Neutrophil (primary cell): ENCODE results near the gene SNRNP200.
"Not testable (repeated sequence)": the region's sequence is repeated elsewhere in the genome, so short reads cannot be mapped to it uniquely, and the experiment has no call there.

Experiments used
- H3K27ac ChIP-seq: fragments of 200-600 bp; sonication (generic); 2 replicates; pipeline ENCODE4 v1.5.1; 2016; ENCODE audit warnings: mild to moderate bottlenecking, moderate library complexity
- H3K27me3 ChIP-seq: fragments of 200-600 bp; sonication (generic); 2 replicates; pipeline ENCODE4 v1.6.0; 2016; ENCODE audit warnings: mild to moderate bottlenecking
- H3K36me3 ChIP-seq: fragments of 200-600 bp; sonication (generic); 2 replicates; pipeline ENCODE4 v1.5.1; 2017
- H3K4me1 ChIP-seq, 2 experiments: fragments of 200-600 bp in 1 of 2; sonication (generic) in 1 of 2; 1 replicate in 1 of 2; 2 replicates in 1 of 2; pipeline versions ENCODE4 v1.5.1 to v1.6.1; 2013 to 2016; ENCODE audit warnings: low read depth in 1 of 2, low read length in 1 of 2, mild to moderate bottlenecking in 1 of 2, moderate library complexity in 1 of 2; ENCODE audit not compliant: control insufficient read depth in 1 of 2, insufficient read depth in 1 of 2
- H3K4me3 ChIP-seq, 2 experiments: fragments of 200-600 bp in 1 of 2; sonication (generic) in 1 of 2; 1 replicate in 1 of 2; 2 replicates in 1 of 2; pipeline ENCODE4 v1.5.1; 2013 to 2016; ENCODE audit warnings: low read depth in 1 of 2, low read length in 1 of 2, mild to moderate bottlenecking in 1 of 2, moderate library complexity in 1 of 2
- H3K9me3 ChIP-seq: fragments of 200-600 bp; sonication (generic); 2 replicates; pipeline ENCODE4 v1.5.1; 2016
- TF ChIP-seq, protein P1 (sequence below): fragments of 200-600 bp; sonication (generic); IDR thresholded peaks from 2 replicates; pipeline ENCODE4 v1.5.1; 2016; ENCODE audit warnings: antibody characterized with exemption

Gene SNRNP200

DNA sequence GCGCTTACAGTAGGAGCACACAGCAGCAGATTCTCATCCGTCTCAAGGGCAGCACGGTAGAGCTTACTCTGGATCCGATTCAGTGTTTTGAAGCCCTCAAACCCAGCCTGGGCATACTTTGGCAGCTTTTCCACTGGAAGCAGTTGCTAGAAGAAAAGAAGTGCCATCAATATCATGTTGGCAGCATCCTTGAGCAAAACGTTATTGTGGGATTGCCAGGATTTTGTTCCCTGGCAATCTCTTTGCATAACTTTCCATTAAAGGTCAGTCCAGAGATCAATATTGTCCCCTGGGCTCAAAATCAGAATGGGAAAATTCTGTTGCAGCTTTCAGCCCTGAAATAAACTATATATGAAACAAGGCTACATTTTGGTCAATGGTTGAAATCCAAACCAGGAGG lies 8.4 kb downstream of the SNRNP200 start:
- Histone ChIP-seq H3K4me1 (peaks cover under 1% of the 10 kb centered on the region in 2 experiments), H3K36me3 (peaks cover 100% of the 10 kb centered on the region), H3K4me3 (no peak overlapping the region), H3K27me3 (no peaks in the 10 kb centered on the region), H3K27ac (no peak overlapping the region), H3K9me3 (no peaks in the 10 kb centered on the region)
- TF ChIP-seq, protein P1, sequence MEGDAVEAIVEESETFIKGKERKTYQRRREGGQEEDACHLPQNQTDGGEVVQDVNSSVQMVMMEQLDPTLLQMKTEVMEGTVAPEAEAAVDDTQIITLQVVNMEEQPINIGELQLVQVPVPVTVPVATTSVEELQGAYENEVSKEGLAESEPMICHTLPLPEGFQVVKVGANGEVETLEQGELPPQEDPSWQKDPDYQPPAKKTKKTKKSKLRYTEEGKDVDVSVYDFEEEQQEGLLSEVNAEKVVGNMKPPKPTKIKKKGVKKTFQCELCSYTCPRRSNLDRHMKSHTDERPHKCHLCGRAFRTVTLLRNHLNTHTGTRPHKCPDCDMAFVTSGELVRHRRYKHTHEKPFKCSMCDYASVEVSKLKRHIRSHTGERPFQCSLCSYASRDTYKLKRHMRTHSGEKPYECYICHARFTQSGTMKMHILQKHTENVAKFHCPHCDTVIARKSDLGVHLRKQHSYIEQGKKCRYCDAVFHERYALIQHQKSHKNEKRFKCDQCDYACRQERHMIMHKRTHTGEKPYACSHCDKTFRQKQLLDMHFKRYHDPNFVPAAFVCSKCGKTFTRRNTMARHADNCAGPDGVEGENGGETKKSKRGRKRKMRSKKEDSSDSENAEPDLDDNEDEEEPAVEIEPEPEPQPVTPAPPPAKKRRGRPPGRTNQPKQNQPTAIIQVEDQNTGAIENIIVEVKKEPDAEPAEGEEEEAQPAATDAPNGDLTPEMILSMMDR = no peak

DNA sequence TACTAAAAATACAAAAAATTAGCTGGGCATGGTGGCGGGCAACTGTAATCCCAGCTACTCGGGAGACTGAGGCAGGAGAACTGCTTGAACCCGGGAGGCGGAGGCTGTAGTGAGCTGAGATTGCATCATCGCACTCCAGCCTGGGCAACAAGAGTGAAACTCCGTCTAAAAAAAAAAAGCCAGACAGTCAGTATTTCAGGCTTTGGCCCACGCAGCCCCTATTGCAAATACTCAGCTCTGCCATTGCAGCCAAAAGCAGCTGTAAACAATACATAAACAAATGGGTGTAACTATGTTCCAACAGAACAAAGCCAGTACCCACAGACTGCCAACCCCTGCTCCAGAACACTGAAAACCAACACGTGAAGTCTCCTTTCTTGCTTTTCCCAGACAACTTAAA lies 11.1 kb downstream of the SNRNP200 start:
- not testable (repeated sequence) for H3K4me3 ChIP-seq, H3K9me3 ChIP-seq, H3K4me1 ChIP-seq, H3K27me3 ChIP-seq, H3K27ac ChIP-seq
- H3K36me3 ChIP-seq = peaks cover 100% of the 10 kb centered on the region

DNA sequence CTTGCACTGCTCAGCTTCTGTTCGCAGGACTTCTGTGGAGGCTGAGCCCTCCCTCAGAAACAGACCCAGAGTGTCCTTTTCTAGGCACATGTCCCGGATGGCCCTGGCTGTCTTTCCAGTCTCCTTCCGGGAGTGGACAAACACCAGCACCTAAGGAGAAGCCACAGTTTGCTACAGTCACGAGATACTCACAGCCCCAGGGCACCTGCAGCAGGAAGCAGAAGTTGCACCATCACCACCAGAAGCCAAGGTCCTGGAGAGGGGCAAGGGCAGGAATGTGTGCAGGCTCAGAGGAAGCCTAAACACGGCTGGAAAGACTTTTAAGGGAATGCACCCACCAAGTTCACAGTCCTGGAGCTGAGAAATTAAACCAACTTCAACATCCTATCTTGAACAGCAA lies 13.6 kb downstream of the SNRNP200 start:
- Histone ChIP-seq H3K36me3 (peaks cover 100% of the 10 kb centered on the region), H3K9me3 (no peaks in the 10 kb centered on the region), H3K4me3 (no peak overlapping the region), H3K4me1 (peaks cover 5 to 6% of the 10 kb centered on the region in 2 experiments), H3K27me3 (no peaks in the 10 kb centered on the region), H3K27ac (peak overlapping the region; percentile 10)
- TF ChIP-seq, protein P1 = no peak

DNA sequence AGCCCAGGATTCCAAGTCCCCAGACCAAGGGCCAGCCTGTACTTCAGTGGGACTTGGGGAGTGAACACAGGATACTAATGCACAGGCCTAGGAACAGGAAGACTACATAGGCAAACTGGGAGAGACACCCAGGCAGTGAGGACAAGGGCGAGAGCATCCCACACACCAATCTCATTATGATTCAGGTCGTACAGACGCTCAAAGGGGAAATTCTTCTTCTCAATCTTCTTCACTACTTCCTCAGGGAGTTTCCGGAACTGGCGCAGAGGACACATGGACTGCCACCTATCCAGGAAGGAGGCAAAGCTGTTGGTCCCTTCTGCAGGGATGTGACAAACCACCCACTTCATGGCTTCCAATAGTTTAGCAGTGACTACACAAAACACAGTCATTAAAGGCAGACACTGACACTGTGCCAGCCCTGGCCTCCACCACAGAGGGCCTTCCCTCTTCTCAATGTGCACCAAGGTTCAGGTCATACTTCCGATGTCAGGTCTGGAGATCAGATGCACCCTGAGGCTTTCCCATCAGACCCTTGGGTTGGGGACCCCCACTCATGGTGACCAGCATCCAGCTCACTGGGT lies 18.0 kb downstream of the SNRNP200 start:
- Histone ChIP-seq H3K4me3 (no peak overlapping the region), H3K27me3 (no peaks in the 10 kb centered on the region), H3K27ac (no peak overlapping the region), H3K36me3 (peaks cover 100% of the 10 kb centered on the region), H3K4me1 (peaks cover 5 to 6% of the 10 kb centered on the region in 2 experiments), H3K9me3 (no peaks in the 10 kb centered on the region)
- TF ChIP-seq, protein P1 = no peak

DNA sequence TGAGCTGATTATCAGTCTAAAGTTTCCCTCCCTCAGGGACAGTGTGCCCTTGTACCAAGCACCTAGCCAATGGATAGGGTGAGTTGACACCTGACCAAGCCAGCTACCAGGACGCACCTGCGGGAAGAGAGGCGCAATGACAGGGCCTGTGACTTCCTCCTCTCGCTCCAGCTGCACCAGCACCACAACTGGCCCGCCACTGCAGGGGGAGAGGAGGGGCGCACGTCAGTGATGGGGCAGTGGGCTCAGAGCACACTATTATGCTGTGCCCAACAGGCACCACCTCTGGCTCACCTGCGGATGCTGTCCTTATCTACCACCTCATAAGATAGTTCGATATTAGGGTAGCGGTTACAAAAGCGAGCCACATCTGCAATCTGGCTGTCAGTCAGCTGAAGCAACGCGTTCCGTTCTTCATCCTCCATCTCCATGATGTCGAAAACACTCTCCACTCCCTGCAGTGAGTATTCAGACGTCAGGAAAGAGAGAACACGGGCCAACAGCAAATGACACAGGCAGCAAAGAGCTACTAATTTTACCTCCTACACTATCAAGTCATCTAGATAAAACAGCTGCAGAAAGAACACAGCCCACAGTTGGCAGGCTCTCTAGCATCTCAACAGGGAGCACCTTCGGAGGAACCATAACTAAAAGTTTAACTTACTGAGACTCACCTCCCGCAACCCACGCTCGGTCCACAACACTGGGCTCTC lies 28.4 kb downstream of the SNRNP200 start:
- TF ChIP-seq, protein P1 = no peak
- Histone ChIP-seq H3K4me1 (no peaks in the 10 kb centered on the region), H3K27me3 (no peaks in the 10 kb centered on the region), H3K36me3 (peaks cover 99% of the 10 kb centered on the region), H3K27ac (no peak overlapping the region), H3K4me3 (no peak overlapping the region), H3K9me3 (no peaks in the 10 kb centered on the region)

DNA sequence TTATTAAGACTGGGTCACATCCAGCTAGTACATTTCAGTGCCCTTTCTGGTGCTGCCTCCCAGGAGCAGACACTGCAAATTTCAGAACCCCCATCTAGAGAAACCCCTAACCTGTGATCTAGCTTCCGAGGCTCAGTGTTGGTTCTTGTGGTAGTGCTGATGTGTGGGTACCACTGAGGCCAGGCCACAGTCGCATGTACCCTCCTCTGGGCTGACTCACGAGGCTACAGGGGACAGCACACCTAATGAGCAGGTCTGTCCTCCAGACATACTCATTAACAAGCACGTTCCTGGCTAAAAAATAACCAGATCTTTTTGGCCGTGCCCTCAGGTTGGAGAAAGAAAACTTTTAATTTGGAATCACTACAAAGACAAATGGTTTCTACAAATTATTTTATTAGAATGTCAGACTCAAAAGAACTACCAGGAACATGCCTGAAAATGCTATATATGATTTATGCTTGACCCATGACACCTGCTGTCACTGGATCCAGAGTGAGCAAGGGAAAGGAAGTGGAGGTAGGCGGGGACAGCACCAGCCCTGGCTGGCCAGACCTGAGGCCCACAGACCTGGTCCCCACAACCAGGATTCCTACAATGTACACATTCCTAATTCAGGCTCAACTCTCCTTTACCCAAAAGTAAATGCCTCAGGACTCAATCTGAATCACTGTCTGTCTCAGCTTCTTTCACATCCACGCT lies 30.8 kb downstream of the SNRNP200 start:
- no peaks in the 10 kb centered on the region for H3K9me3 ChIP-seq
- no peaks in the 10 kb centered on the region for H3K4me1 ChIP-seq
- peaks cover 98% of the 10 kb centered on the region for H3K36me3 ChIP-seq
- no peak overlapping the region for H3K4me3 ChIP-seq
- peak overlapping the region; percentile 10 for H3K27ac ChIP-seq
- TF ChIP-seq, protein P1 = no peak
- no peaks in the 10 kb centered on the region for H3K27me3 ChIP-seq
